Measurements from ENCODE around the gene CIRBP. TPM values are rescaled to one million over a fixed set of nuclear protein-coding genes. Genes with fewer than 3 reads are reported as not detected.

CIRBP gene
- total RNA-seq, 3 donors from 2014 or later: 269 to 294 (median 285) TPM

- H3K36me3 Mint-ChIP-seq (ENCODE audit: insufficient read depth): no peaks in the 10 kb centered on the region
- DNase-seq: no peak
- no peaks in the 10 kb centered on the region for H3K27me3 Mint-ChIP-seq (ENCODE audit: low read depth)
- H3K4me3 Mint-ChIP-seq: no peak overlapping the region
- no peaks in the 10 kb centered on the region for H3K4me1 Mint-ChIP-seq (ENCODE audit: low read depth)
- H3K9me3 Mint-ChIP-seq: no peaks in the 10 kb centered on the region
- no peak for ATAC-seq
These were observed 41.7 kb upstream of the CIRBP start for GRCh38 chr19:1227304-1228054.

GRCh38 chr19:1228161-1228957 is 40.8 kb upstream of the CIRBP start:
- H3K36me3 Mint-ChIP-seq (ENCODE audit: insufficient read depth): no peaks in the 10 kb centered on the region
- H3K9me3 Mint-ChIP-seq: no peaks in the 10 kb centered on the region
- no peak for DNase-seq
- no peaks in the 10 kb centered on the region for H3K27me3 Mint-ChIP-seq (ENCODE audit: low read depth)
- no peak for ATAC-seq
- no peak overlapping the region for H3K4me3 Mint-ChIP-seq
- H3K4me1 Mint-ChIP-seq (ENCODE audit: low read depth): no peaks in the 10 kb centered on the region

GRCh38 chr19:1229056-1229923 is 39.8 kb upstream of the CIRBP start:
- Mint-ChIP-seq H3K27me3 (ENCODE audit: low read depth) (no peaks in the 10 kb centered on the region), H3K4me3 (no peak overlapping the region), H3K4me1 (ENCODE audit: low read depth) (no peaks in the 10 kb centered on the region), H3K36me3 (ENCODE audit: insufficient read depth) (no peaks in the 10 kb centered on the region), H3K9me3 (no peaks in the 10 kb centered on the region)
- ATAC-seq: no peak
- DNase-seq: no peak

- Mint-ChIP-seq H3K9me3 (no peaks in the 10 kb centered on the region), H3K36me3 (ENCODE audit: insufficient read depth) (no peaks in the 10 kb centered on the region), H3K27me3 (ENCODE audit: low read depth) (no peaks in the 10 kb centered on the region), H3K4me3 (no peak overlapping the region), H3K4me1 (ENCODE audit: low read depth) (no peaks in the 10 kb centered on the region)
- DNase-seq: no peak
- no peak for ATAC-seq
These were observed 39.0 kb upstream of the CIRBP start for GRCh38 chr19:1229924-1230782.

- peak in 1 of 2 donors; percentile 24 for ATAC-seq
- no peaks in the 10 kb centered on the region for H3K27me3 Mint-ChIP-seq (ENCODE audit: low read depth)
- DNase-seq: no peak
- H3K4me3 Mint-ChIP-seq: no peak overlapping the region
- H3K36me3 Mint-ChIP-seq (ENCODE audit: insufficient read depth): no peaks in the 10 kb centered on the region
- H3K9me3 Mint-ChIP-seq: no peaks in the 10 kb centered on the region
- no peaks in the 10 kb centered on the region for H3K4me1 Mint-ChIP-seq (ENCODE audit: low read depth)
These were observed 38.2 kb upstream of the CIRBP start for GRCh38 chr19:1230783-1231489.

GRCh38 chr19:1231729-1232637 is 37.1 kb upstream of the CIRBP start:
- Mint-ChIP-seq H3K4me3 (no peak overlapping the region), H3K27me3 (ENCODE audit: low read depth) (no peaks in the 10 kb centered on the region), H3K36me3 (ENCODE audit: insufficient read depth) (no peaks in the 10 kb centered on the region), H3K4me1 (ENCODE audit: low read depth) (no peaks in the 10 kb centered on the region), H3K9me3 (no peaks in the 10 kb centered on the region)
- DNase-seq (no peak), ATAC-seq (no peak)

- DNase-seq (no peak), ATAC-seq (no peak)
- H3K9me3 Mint-ChIP-seq: no peaks in the 10 kb centered on the region
- H3K27me3 Mint-ChIP-seq (ENCODE audit: low read depth): no peaks in the 10 kb centered on the region
- no peak overlapping the region for H3K4me3 Mint-ChIP-seq
- H3K4me1 Mint-ChIP-seq (ENCODE audit: low read depth): no peaks in the 10 kb centered on the region
- H3K36me3 Mint-ChIP-seq (ENCODE audit: insufficient read depth): no peaks in the 10 kb centered on the region
These were observed 36.5 kb upstream of the CIRBP start for GRCh38 chr19:1232652-1233072.

GRCh38 chr19:1233115-1233667 is 35.9 kb upstream of the CIRBP start:
- H3K4me1 Mint-ChIP-seq (ENCODE audit: low read depth): peaks cover 1% of the 10 kb centered on the region
- H3K9me3 Mint-ChIP-seq: no peaks in the 10 kb centered on the region
- H3K4me3 Mint-ChIP-seq: no peak overlapping the region
- ATAC-seq (no peak), DNase-seq (no peak)
- no peaks in the 10 kb centered on the region for H3K36me3 Mint-ChIP-seq (ENCODE audit: insufficient read depth)
- no peaks in the 10 kb centered on the region for H3K27me3 Mint-ChIP-seq (ENCODE audit: low read depth)

GRCh38 chr19:1234051-1234954 is 34.8 kb upstream of the CIRBP start:
- DNase-seq: no peak
- Mint-ChIP-seq H3K27me3 (ENCODE audit: low read depth) (peaks cover 7% of the 10 kb centered on the region), H3K9me3 (no peaks in the 10 kb centered on the region), H3K4me3 (no peak overlapping the region), H3K4me1 (ENCODE audit: low read depth) (peaks cover 12% of the 10 kb centered on the region), H3K36me3 (ENCODE audit: insufficient read depth) (no peaks in the 10 kb centered on the region)
- ATAC-seq: no peak

GRCh38 chr19:1234955-1235380 is 34.2 kb upstream of the CIRBP start:
- H3K36me3 Mint-ChIP-seq (ENCODE audit: insufficient read depth): no peaks in the 10 kb centered on the region
- DNase-seq: no peak
- H3K4me3 Mint-ChIP-seq: no peak overlapping the region
- ATAC-seq: no peak
- no peaks in the 10 kb centered on the region for H3K9me3 Mint-ChIP-seq
- H3K27me3 Mint-ChIP-seq (ENCODE audit: low read depth): peaks cover 7% of the 10 kb centered on the region
- H3K4me1 Mint-ChIP-seq (ENCODE audit: low read depth): peaks cover 14% of the 10 kb centered on the region

GRCh38 chr19:1235625-1236538 is 33.2 kb upstream of the CIRBP start:
- no peaks in the 10 kb centered on the region for H3K9me3 Mint-ChIP-seq
- no peak overlapping the region for H3K4me3 Mint-ChIP-seq
- DNase-seq (no peak), ATAC-seq (no peak)
- peaks cover 17% of the 10 kb centered on the region for H3K4me1 Mint-ChIP-seq (ENCODE audit: low read depth)
- peaks cover 7% of the 10 kb centered on the region for H3K27me3 Mint-ChIP-seq (ENCODE audit: low read depth)
- H3K36me3 Mint-ChIP-seq (ENCODE audit: insufficient read depth): no peaks in the 10 kb centered on the region

Measured in activated T-cell treated with anti-CD3 and anti-CD28 coated beads, Interleukin-2, amount 50 U/mL, for 4 hours (primary cell).